HepG2 (cell line): Measurements from ENCODE around the gene TXNDC2. TPM values are rescaled to one million over a fixed set of nuclear protein-coding genes. Genes with fewer than 3 reads are reported as not detected.

Experiments
- ARNT ChIP-seq: fragments of 450-650 bp; IDR thresholded peaks from 2 replicates; pipeline ENCODE4 v1.6.1; 2017
- CENPBD1 ChIP-seq: sonication (generic); formaldehyde crosslinking; IDR thresholded peaks from 2 replicates; pipeline ENCODE4 v1.8.0; 2022; ENCODE audit warnings: missing genetic modification reagents, low read depth, mild to moderate bottlenecking, borderline replicate concordance
- ERF ChIP-seq: IDR thresholded peaks from 2 replicates; pipeline ENCODE4 v1.6.1; 2018; ENCODE audit warnings: missing biosample characterization, missing genetic modification reagents
- FOXO4 ChIP-seq: sonication (generic); formaldehyde crosslinking; conservative IDR thresholded peaks from 2 replicates; pipeline ENCODE4 v1.8.1; 2023; ENCODE audit warnings: missing genetic modification reagents
- GATA4 ChIP-seq: sonication (generic); IDR thresholded peaks from 2 replicates; pipeline ENCODE4 v1.6.1; 2016; ENCODE audit warnings: antibody characterized with exemption, low read depth, borderline replicate concordance
- GTF2F1 ChIP-seq: fragments of 150-350 bp; IDR thresholded peaks from 2 replicates; pipeline ENCODE4 v1.6.1; 2014; ENCODE audit warnings: low read length
- HMG20A ChIP-seq: IDR thresholded peaks from 2 replicates; pipeline ENCODE4 v1.6.1; 2016; ENCODE audit warnings: borderline replicate concordance
- HNRNPUL1 ChIP-seq: fragments of 200-400 bp; formaldehyde crosslinking; IDR thresholded peaks from 2 replicates; pipeline ENCODE4 v1.6.1; 2017; ENCODE audit warnings: low read depth, mild to moderate bottlenecking, low read length, moderate library complexity
- LCORL ChIP-seq, 2 experiments: fragments of 450-650 bp in 1 of 2; sonication (generic) in 1 of 2; formaldehyde crosslinking in 1 of 2; IDR thresholded peaks; 2 replicates each; pipeline versions ENCODE4 v1.5.0 to v1.6.1; 2017 to 2020; ENCODE audit warnings: antibody characterized with exemption in 1 of 2, missing genetic modification reagents in 1 of 2
- MTA3 ChIP-seq: sonication (generic); formaldehyde crosslinking; IDR thresholded peaks from 2 replicates; pipeline ENCODE4 v1.4.0; 2020; ENCODE audit warnings: missing genetic modification reagents
- PHB2 ChIP-seq: fragments of 450-650 bp; IDR thresholded peaks from 2 replicates; pipeline ENCODE4 v1.6.1; 2018; ENCODE audit not compliant: partially characterized antibody
- POLR2AphosphoS2 ChIP-seq: IDR thresholded peaks from 2 replicates; pipeline ENCODE4 v1.6.1; 2011; ENCODE audit warnings: low read depth, low read length, improper control_type of control experiment
- RBAK ChIP-seq: sonication (generic); formaldehyde crosslinking; IDR thresholded peaks from 2 replicates; pipeline ENCODE4 v1.5.1; 2020; ENCODE audit warnings: mild to moderate bottlenecking, missing genetic modification reagents
- SMAD3 ChIP-seq: sonication (generic); formaldehyde crosslinking; IDR thresholded peaks from 2 replicates; pipeline ENCODE4 v1.4.0; 2020; ENCODE audit warnings: missing genetic modification reagents
- TEAD3 ChIP-seq: optimal IDR thresholded peaks from 2 replicates; pipeline ENCODE3; 2016; ENCODE audit warnings: borderline replicate concordance
- ZBTB3 ChIP-seq: sonication (generic); formaldehyde crosslinking; IDR thresholded peaks from 2 replicates; pipeline ENCODE4 v1.4.0; 2020; ENCODE audit warnings: low read depth, mild to moderate bottlenecking, moderate library complexity, missing genetic modification reagents, borderline replicate concordance
- ZFP1 ChIP-seq: IDR thresholded peaks from 2 replicates; pipeline ENCODE4 v1.6.1; 2016
- ZFP36 ChIP-seq: fragments of 150-350 bp; IDR thresholded peaks from 2 replicates; pipeline ENCODE4 v1.6.1; 2018; ENCODE audit warnings: borderline replicate concordance, low read length, low read depth; ENCODE audit not compliant: partially characterized antibody
- ZFYVE20 ChIP-seq: sonication (generic); formaldehyde crosslinking; IDR thresholded peaks from 2 replicates; pipeline ENCODE4 v1.8.0; 2023; ENCODE audit warnings: low read depth, mild to moderate bottlenecking, moderate library complexity, missing genetic modification reagents, borderline replicate concordance
- ZNF224 ChIP-seq: sonication (generic); formaldehyde crosslinking; IDR thresholded peaks from 2 replicates; pipeline ENCODE4 v1.5.0; 2020; ENCODE audit warnings: mild to moderate bottlenecking, missing genetic modification reagents
- ZNF367 ChIP-seq: sonication (generic); formaldehyde crosslinking; IDR thresholded peaks from 2 replicates; pipeline ENCODE4 v1.4.0; 2020; ENCODE audit warnings: missing genetic modification reagents, borderline replicate concordance
- ZNF605 ChIP-seq: sonication (generic); formaldehyde crosslinking; IDR thresholded peaks from 2 replicates; pipeline ENCODE4 v1.8.0; 2022; ENCODE audit warnings: mild to moderate bottlenecking, missing genetic modification reagents
- ZNF660 ChIP-seq: sonication (generic); formaldehyde crosslinking; IDR thresholded peaks from 2 replicates; pipeline ENCODE4 v1.5.1; 2020; ENCODE audit warnings: mild to moderate bottlenecking, low read depth, missing genetic modification reagents, borderline replicate concordance
- ZNF737 ChIP-seq: sonication (generic); formaldehyde crosslinking; IDR thresholded peaks from 2 replicates; pipeline ENCODE4 v1.5.0; 2020; ENCODE audit warnings: missing genetic modification reagents, mild to moderate bottlenecking, borderline replicate concordance
- ZSCAN30 ChIP-seq: sonication (generic); formaldehyde crosslinking; IDR thresholded peaks from 2 replicates; pipeline ENCODE4 v1.5.0; 2020; ENCODE audit warnings: mild to moderate bottlenecking, missing genetic modification reagents
- polyA plus RNA-seq, 8 experiments: library from polyadenylated mRNA; depleted of rRNA in 3 of 8; stranded (reverse) in 7 of 8; unstranded in 1 of 8; fragments of >200 nt; fragmentation: Illumina TruSeq in 4 of 8; extraction: Trizol in 4 of 8; gene quantifications; 2 replicates each; pipeline versions ENCODE4 v1.2.1 to v1.2.3, GENCODE V29; 2011 to 2016; ENCODE audit warnings: low read depth in 4 of 8, missing spikeins in 1 of 8, mixed read lengths in 1 of 8; ENCODE audit not compliant: insufficient read depth in 1 of 8
- total RNA-seq, 5 experiments: library from RNA; depleted of rRNA; stranded (reverse); fragments of >200 nt; fragmentation: Illumina TruSeq; extraction: Trizol; gene quantifications; 2 replicates each; pipeline ENCODE4 v1.2.3, GENCODE V29; 2016; ENCODE audit warnings: low read depth in 1 of 5
- TF ChIP-seq, protein P1 (sequence below): sonication (generic); formaldehyde crosslinking; IDR thresholded peaks from 2 replicates; pipeline ENCODE4 v1.4.0; 2020; ENCODE audit warnings: low read depth, missing genetic modification reagents

The TXNDC2 gene
- total and polyA plus RNA-seq, 2 of the 13 experiments (the other 11 are each of a cell fraction or from before 2014, with no cell fraction given): not detected

GRCh38 chr18:9913526-9914333, 28.0 kb downstream of the TXNDC2 start, which contains the start of gene VAPA (continued):
- no peak; the same call in 1 of the 2 replicates for TF ChIP-seq CENPBD1 (CRISPR knock-in tag)
- TF ChIP-seq, protein P1, sequence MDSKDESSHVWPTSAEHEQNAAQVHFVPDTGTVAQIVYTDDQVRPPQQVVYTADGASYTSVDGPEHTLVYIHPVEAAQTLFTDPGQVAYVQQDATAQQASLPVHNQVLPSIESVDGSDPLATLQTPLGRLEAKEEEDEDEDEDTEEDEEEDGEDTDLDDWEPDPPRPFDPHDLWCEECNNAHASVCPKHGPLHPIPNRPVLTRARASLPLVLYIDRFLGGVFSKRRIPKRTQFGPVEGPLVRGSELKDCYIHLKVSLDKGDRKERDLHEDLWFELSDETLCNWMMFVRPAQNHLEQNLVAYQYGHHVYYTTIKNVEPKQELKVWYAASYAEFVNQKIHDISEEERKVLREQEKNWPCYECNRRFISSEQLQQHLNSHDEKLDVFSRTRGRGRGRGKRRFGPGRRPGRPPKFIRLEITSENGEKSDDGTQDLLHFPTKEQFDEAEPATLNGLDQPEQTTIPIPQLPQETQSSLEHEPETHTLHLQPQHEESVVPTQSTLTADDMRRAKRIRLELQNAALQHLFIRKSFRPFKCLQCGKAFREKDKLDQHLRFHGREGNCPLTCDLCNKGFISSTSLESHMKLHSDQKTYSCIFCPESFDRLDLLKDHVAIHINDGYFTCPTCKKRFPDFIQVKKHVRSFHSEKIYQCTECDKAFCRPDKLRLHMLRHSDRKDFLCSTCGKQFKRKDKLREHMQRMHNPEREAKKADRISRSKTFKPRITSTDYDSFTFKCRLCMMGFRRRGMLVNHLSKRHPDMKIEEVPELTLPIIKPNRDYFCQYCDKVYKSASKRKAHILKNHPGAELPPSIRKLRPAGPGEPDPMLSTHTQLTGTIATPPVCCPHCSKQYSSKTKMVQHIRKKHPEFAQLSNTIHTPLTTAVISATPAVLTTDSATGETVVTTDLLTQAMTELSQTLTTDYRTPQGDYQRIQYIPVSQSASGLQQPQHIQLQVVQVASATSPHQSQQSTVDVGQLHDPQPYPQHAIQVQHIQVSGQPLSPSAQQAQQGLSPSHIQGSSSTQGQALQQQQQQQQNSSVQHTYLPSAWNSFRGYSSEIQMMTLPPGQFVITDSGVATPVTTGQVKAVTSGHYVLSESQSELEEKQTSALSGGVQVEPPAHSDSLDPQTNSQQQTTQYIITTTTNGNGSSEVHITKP (CRISPR knock-in tag): no peak
- peak; percentile 72 for TF ChIP-seq ZNF605
- no peak for TF ChIP-seq ZNF660 (CRISPR knock-in tag)
- TF ChIP-seq POLR2AphosphoS2: no peak
- no peak for TF ChIP-seq LCORL (IDR thresholded peaks at IDR 0.05)
- TF ChIP-seq LCORL (CRISPR knock-in tag; IDR thresholded peaks at IDR 0.05): peak; percentile 66; the same call in 1 of the 2 replicates
- 0 out of 2 replicates have a peak, but pooled peaks have one; percentile 65 for TF ChIP-seq ZFYVE20 (CRISPR knock-in tag)
- no peak for TF ChIP-seq ZNF367
- no peak for TF ChIP-seq RBAK
- no peak for TF ChIP-seq GTF2F1
- no peak for TF ChIP-seq MTA3 (CRISPR knock-in tag)
- no peak for TF ChIP-seq ZBTB3 (CRISPR knock-in tag)
- no peak for TF ChIP-seq ZFP36
- TF ChIP-seq ZSCAN30 (CRISPR knock-in tag): no peak
- no peak for TF ChIP-seq FOXO4 (CRISPR knock-in tag)
- TF ChIP-seq ZFP1 (CRISPR knock-in tag): no peak
- no peak for TF ChIP-seq HNRNPUL1
- TF ChIP-seq TEAD3 (CRISPR knock-in tag): peak; percentile 55
- no peak for TF ChIP-seq PHB2
- no peak for TF ChIP-seq ERF
- TF ChIP-seq ZNF737 (CRISPR knock-in tag): no peak
- peak; percentile 27; the same call in 1 of the 2 replicates for TF ChIP-seq GATA4
- TF ChIP-seq ZNF224: 0 out of 2 replicates have a peak, but pooled peaks have one; percentile 31
- TF ChIP-seq HMG20A (CRISPR knock-in tag): no peak
- TF ChIP-seq ARNT: no peak
- no peak for TF ChIP-seq SMAD3
